ENCODE data around the gene NETO1. TPM values are rescaled to one million over a fixed set of nuclear protein-coding genes. Genes with fewer than 3 reads are reported as not detected.

NETO1 gene
- total and polyA plus RNA-seq, 2 of the 13 experiments (the other 11 are each of a cell fraction or from before 2014, with no cell fraction given), result not detected

DNA sequence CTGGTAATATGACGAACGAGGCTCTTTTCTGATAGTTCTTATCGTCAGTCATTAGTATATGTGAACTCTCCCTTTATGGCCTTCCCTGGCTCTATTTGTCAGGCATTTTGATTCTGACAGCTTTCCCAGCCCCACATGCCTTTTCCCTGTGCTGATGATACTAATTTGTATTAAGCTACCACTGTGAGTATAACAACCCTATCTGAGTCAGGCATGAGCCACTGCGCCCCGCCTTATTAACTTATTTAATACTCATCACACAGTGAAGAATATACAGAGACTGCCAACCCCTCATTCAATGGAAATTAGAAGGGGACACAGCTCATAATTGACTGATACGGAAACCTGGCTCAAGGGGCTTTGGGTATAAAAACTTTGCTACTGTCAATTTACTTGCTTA is 140.0 kb downstream of the NETO1 start:
- H3K4me3 ChIP-seq (replicated peaks in 1 of 3; ENCODE audit: insufficient read depth in 1 of 3, low read depth in 2 of 3, low read length in 3 of 3), result no peak overlapping the region
- no peaks in the 10 kb centered on the region for H4K20me1 ChIP-seq (ENCODE audit: insufficient read depth, low read length)
- H3K4me1 ChIP-seq (ENCODE audit: insufficient read depth, low read length), result no peaks in the 10 kb centered on the region
- H3K27ac ChIP-seq (ENCODE audit: extremely low read length, insufficient read depth, low read length), result no peak overlapping the region
- no peaks in the 10 kb centered on the region for H3K36me3 ChIP-seq (replicated peaks in 1 of 2; ENCODE audit: control insufficient read depth in 1 of 2, insufficient read depth in 2 of 2, low read length in 2 of 2)
- CTCF ChIA-PET (ENCODE audit: low intra/inter-chr PET ratio, low total read pairs), result no interaction called here
- no peak for ATAC-seq
- H3K9ac ChIP-seq (ENCODE audit: insufficient read depth, low read depth, low read length), result no peak overlapping the region
- POLR2A ChIA-PET, result no interaction called here
- no peak for TF ChIP-seq NFIB (CRISPR knock-in tag; IDR thresholded peaks at IDR 0.05; ENCODE audit: borderline replicate concordance)
- no peak for TF ChIP-seq HOXA5 (CRISPR knock-in tag; IDR thresholded peaks at IDR 0.05)
- TF ChIP-seq ZNF263 (CRISPR knock-in tag; IDR thresholded peaks at IDR 0.05), result no peak
- TF ChIP-seq FOXJ3 (CRISPR knock-in tag; IDR thresholded peaks at IDR 0.05; ENCODE audit: borderline replicate concordance), result no peak
- no peak for TF ChIP-seq MED13 (CRISPR knock-in tag; IDR thresholded peaks at IDR 0.05)
- TF ChIP-seq, protein P1, sequence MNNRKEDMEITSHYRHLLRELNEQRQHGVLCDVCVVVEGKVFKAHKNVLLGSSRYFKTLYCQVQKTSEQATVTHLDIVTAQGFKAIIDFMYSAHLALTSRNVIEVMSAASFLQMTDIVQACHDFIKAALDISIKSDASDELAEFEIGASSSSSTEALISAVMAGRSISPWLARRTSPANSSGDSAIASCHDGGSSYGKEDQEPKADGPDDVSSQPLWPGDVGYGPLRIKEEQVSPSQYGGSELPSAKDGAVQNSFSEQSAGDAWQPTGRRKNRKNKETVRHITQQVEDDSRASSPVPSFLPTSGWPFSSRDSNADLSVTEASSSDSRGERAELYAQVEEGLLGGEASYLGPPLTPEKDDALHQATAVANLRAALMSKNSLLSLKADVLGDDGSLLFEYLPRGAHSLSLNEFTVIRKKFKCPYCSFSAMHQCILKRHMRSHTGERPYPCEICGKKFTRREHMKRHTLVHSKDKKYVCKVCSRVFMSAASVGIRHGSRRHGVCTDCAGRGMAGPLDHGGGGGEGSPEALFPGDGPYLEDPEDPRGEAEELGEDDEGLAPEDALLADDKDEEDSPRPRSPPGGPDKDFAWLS (CRISPR knock-in tag; IDR thresholded peaks at IDR 0.05; ENCODE audit: borderline replicate concordance), result no peak
- no peak for TF ChIP-seq NFRKB (IDR thresholded peaks at IDR 0.05)
- TF ChIP-seq ATAD3A (CRISPR knock-in tag; IDR thresholded peaks at IDR 0.05), result no peak
- no peak for FAIRE-seq
- H3K79me2 ChIP-seq (ENCODE audit: insufficient read depth, low read length), result no peaks in the 10 kb centered on the region
- no peak for DNase-seq (ENCODE audit: low spot score)
- no peaks in the 10 kb centered on the region for H3K9me3 ChIP-seq (ENCODE audit: low read length)
- in situ Hi-C loops (cut with HindIII; ENCODE audit: extremely low pct_ligation_motif_present, low pct_unique_long_range_greater_than_20kb), result no loop called here
- no TSS peak for BruUV-seq (replicated peaks)
- no peak overlapping the region for H3K4me2 ChIP-seq (ENCODE audit: low read depth, low read length)
- WGBS (ENCODE audit: low lambda C conversion rate), result 20% methylated on average over 6 of the region's 6 CpGs
- intact Hi-C loops (cut with micrococcal nuclease; ENCODE audit: unreplicated experiment), result no loop called here
- H3K27me3 ChIP-seq (ENCODE audit: control insufficient read depth in 1 of 2, insufficient read depth in 2 of 2, low read length in 2 of 2), result no peaks in the 10 kb centered on the region
- no peak overlapping the region for H2AFZ ChIP-seq (ENCODE audit: low read length)

DNA sequence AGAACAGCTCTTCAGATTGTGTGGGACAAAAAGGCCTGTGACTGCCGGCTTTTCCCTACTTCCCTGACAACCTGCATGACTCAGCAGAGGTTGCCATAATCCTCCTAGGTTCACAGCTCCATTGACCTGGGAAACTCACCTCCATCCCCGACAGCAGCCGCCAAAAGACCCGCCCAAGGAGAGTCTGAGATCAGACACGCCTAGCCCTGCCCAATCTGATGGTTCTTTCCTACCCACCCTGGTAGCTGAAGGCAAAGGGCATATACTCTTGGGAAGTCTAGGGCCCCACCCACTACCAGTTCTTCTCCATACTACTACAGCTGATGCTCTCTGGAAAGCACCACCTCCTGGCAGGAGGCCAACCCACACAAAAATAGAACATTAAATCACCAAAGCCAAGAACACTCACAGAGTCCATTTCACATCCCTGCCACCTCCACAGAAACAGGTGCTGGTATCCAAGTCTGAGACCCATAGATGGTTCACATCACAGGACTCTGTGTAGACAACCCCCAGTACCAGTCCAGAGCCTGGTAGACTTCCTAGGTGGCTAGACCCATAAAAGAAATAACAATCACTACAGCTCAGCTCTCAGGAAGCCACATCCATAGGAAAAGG is 140.6 kb downstream of the NETO1 start:
- Histone ChIP-seq H4K20me1 (ENCODE audit: insufficient read depth, low read length) (no peaks in the 10 kb centered on the region), H3K27me3 (ENCODE audit: control insufficient read depth in 1 of 2, insufficient read depth in 2 of 2, low read length in 2 of 2) (no peaks in the 10 kb centered on the region), H3K9ac (ENCODE audit: insufficient read depth, low read depth, low read length) (no peak overlapping the region), H3K36me3 (replicated peaks in 1 of 2; ENCODE audit: control insufficient read depth in 1 of 2, insufficient read depth in 2 of 2, low read length in 2 of 2) (no peaks in the 10 kb centered on the region), H3K4me2 (ENCODE audit: low read depth, low read length) (no peak overlapping the region), H3K9me3 (ENCODE audit: low read length) (no peaks in the 10 kb centered on the region), H3K79me2 (ENCODE audit: insufficient read depth, low read length) (no peaks in the 10 kb centered on the region), H3K27ac (ENCODE audit: extremely low read length, insufficient read depth, low read length) (no peak overlapping the region), H3K4me1 (ENCODE audit: insufficient read depth, low read length) (no peaks in the 10 kb centered on the region), H3K4me3 (replicated peaks in 1 of 3; ENCODE audit: insufficient read depth in 1 of 3, low read depth in 2 of 3, low read length in 3 of 3) (no peak overlapping the region), H2AFZ (ENCODE audit: low read length) (no peak overlapping the region)
- POLR2A ChIA-PET, result no interaction called here
- no peak for FAIRE-seq
- WGBS (ENCODE audit: low lambda C conversion rate), result 6% methylated on average over 5 of the region's 5 CpGs
- in situ Hi-C loops (cut with HindIII; ENCODE audit: extremely low pct_ligation_motif_present, low pct_unique_long_range_greater_than_20kb) (no loop called here), intact Hi-C loops (cut with micrococcal nuclease; ENCODE audit: unreplicated experiment) (no loop called here)
- TF ChIP-seq SMARCE1 (IDR thresholded peaks at IDR 0.05; ENCODE audit: borderline replicate concordance) (no peak), KAT2B (IDR thresholded peaks at IDR 0.05; ENCODE audit: borderline replicate concordance, low read depth, low read length) (no peak), ZZZ3 (CRISPR knock-in tag; IDR thresholded peaks at IDR 0.05; ENCODE audit: borderline replicate concordance) (no peak), ZNF776 (CRISPR knock-in tag; IDR thresholded peaks at IDR 0.05) (no peak), NFIC (IDR thresholded peaks at IDR 0.05; ENCODE audit: low read length) (no peak), NFRKB (IDR thresholded peaks at IDR 0.05) (no peak), ZSCAN31 (CRISPR knock-in tag; IDR thresholded peaks at IDR 0.05; ENCODE audit: low read depth) (no peak), ZBTB14 (CRISPR knock-in tag; IDR thresholded peaks at IDR 0.05) (no peak), NRL (CRISPR knock-in tag; IDR thresholded peaks at IDR 0.05; ENCODE audit: borderline replicate concordance) (no peak), ETV6 (CRISPR knock-in tag; conservative IDR thresholded peaks at IDR 0.05) (no peak), ZNF138 (CRISPR knock-in tag; IDR thresholded peaks at IDR 0.05; ENCODE audit: low read depth) (no peak), ZNF225 (CRISPR knock-in tag; IDR thresholded peaks at IDR 0.05) (no peak)
- no peak for ATAC-seq
- CTCF ChIA-PET (ENCODE audit: low intra/inter-chr PET ratio, low total read pairs), result no interaction called here
- BruUV-seq (replicated peaks), result no TSS peak
- no peak for DNase-seq (ENCODE audit: low spot score)

All from HepG2 (cell line).